RPMI8226 (cell line): ENCODE data around the gene ATG13.
A peak's percentile ranks its signal among the peaks of the same experiment; 100 is the strongest.

Source experiments
- DNase-seq: peaks from one replicate; pipeline ENCODE4 v3.0.0-alpha.2; 2015

The ATG13 gene

DNA sequence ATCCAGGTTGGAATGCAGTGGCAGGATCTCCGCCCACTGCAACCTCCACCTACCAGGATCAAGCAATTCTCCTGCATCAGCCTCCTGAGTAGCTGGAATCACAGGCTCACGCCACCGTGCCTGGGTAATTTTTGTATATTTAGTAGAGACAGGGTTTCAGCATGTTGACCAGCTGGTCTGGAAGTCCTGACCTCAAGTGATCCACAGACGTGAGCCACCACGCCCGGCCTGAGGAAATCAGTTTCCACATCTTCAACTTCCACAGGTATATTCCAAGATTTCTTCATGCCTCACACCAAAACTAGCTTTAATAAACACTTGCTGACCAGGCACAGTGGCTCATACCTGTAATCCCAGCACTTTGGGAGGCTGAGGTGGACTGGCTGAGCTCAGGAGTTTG lies 8.0 kb upstream of the ATG13 start:
- DNase-seq: no peak

DNA sequence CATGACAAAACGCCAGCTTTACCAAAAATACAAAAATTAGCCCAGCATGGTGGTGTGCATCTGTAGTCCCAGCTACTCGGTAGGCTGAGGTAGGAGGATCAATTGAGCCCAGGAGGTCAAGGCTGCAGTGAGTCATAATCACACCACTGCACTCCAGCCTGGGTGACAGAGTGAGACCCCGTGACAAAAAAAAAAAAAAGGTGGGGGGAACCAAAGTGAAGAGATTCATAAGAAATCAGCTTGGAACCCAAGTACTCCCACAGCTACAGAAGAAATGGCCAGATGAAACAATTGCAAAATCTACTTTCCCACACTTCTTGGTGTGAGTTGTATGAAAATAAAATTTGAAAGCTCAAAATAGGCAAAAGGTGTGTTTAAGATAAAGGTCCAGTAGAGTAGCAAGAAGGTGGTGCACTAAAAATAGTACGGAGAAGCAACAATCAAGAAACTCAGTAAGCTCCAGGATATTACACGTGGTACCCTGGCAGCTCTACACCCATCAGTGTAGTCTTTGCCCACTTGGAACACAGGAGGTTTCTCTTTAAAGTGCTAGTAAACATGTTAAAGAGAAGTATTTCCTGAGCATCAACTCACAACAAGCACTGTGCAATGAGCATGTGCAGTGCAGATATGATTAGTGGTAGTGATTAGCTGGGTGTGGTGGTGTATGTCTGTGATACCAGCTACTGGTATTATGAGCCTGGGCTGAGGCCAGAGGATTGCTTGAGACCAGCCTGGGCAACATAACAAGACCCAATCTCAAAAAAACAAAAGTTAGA lies 5.6 kb upstream of the ATG13 start:
- DNase-seq: no peak

DNA sequence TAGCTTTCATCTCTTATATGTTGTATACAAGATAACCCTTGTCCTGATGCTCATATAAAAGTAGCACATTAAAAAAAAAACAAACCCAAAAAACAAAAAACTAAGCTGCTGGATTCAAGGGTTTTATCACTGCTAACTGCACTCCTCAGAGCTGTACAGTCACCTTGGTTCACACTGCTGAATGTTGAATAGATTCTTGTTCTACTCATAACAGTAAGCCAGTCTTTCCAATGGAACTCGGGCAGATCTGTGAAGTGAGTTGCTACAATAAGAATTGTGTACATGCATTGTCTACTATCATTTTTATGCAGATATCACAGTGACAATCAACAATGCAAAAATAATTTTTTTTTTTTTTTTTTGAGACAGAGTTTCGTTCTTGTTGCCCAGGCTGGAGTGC lies 5.0 kb upstream of the ATG13 start:
- DNase-seq: no peak

DNA sequence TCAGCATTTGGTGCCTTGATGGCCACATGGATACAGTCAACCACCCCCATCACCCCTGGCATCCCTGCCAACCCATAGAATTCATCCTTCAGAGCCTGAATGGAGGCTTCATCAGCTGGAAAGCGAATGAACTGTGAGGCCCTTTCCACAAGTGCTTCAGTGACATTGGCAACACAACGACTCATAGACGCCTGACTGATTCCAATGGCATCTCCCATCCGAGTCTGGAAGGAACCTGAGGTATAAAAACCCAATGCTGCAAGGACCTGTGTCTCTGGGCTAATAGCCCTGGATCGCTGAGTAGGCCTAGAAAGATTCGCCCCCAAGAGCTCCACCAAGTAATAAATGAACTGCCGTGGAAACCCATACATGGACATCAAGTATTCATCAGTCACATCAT lies 1.6 kb upstream of the ATG13 start:
- no peak for DNase-seq

DNA sequence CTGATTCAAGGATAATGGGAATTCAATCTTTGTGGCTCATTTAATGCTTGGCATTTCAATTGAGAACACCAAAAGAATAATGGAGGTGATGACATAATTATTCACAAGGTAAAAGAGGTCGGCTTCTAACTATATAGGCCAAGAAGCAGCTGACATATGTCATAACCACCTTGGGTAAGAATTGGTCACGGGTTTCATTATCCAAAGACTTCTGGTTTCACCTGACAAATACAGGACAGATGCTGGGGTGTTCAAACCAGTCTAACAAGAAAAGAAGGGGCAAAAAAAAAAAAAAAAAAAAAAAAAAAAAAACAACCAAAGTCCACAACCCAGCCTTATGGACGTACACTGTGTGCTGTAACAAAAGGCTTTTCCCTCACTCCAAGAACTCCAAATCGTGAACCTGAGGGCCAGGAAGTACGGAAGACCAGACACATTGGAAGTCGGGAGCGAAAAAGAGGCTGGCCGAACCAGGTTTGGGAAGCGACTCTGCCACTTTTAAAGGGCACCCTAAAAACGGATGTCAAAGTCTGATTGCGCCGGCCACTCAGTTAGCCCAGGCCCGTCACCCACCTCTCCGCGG lies 711 bp upstream of the ATG13 start:
- peak; percentile 28 for DNase-seq

GRCh38 chr11:46617972-46618314 lies 590 bp downstream of the ATG13 start:
- peak; percentile 17 for DNase-seq

DNA sequence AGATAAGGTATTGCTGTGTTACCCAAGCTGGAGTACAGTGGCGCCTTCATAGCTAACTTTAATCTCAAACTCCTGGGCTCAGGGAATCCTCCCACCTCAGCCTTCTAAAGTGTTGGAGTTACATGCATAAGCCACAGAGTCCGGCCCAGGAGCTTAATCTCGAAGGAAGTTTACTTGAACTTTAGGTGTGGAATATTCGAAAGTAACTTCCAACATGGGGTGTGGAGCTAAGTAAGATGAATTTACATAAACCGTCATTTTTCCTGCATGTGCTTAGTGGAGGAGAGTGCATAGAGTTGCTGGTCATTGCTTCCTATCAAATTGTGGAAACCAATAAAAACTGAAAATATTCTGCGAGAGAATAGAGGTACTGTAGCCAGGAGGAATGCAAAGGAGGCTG lies 1.5 kb downstream of the ATG13 start:
- no peak for DNase-seq

DNA sequence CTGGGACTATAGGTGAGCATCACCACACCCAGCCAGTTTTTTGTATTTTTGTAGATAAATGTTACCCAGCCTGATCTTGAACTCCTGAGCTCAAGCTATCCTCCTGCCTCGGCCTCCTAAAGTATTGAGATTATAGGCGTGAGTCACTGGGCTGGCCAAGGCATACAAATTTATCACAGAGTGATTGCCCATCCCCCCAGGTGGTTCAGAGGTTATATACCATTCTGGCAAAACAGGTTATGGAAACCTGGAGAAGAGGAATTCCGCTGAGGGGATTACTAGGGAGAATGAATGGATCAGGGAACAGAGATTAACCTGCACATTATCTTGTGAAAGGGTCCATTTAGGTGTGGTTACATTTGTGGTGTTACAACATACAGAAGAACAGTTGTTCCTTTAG lies 8.1 kb downstream of the ATG13 start:
- DNase-seq: no peak

- DNase-seq: no peak
Measured at GRCh38 chr11:46628961-46629360, 11.6 kb downstream of the ATG13 start.

DNA sequence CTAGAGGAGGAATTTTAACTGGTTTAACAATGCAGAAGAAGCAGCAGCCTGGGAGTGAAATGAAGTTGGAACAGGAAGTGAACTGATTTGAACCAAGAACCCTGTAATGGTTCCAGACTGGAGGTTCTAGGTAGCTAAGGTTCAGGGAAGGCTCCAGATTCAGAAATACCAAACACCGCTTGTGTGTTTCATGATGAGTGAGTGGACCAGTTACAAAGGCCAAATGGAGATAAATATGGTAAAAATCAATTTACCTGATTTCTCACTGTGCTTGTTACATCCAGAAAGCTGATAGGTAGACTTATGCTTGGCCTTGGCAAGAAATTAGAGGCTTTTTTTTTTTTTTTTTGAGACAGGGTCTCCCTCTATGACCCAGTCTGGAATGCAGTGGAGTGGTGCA lies 12.9 kb downstream of the ATG13 start:
- no peak for DNase-seq

DNA sequence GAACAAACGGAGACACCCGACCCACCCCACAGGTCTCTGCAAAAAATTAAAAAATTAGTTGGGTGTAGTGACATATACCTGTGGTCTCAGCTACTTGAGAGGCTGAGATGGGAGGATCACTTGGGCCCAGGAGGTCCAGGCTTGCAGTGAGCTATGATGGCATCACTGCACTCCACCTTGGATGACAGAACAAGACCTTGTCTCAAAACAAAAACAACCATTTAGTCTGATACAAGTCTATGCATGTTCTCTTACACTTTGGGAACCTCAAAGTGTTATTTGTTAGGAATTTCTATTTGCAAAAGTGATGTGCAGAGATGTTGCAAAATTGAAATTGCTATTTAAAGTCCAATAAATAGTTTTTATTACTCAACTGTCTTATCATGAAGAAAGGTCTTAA lies 14.3 kb downstream of the ATG13 start:
- DNase-seq: no peak

- no peak for DNase-seq
Measured at GRCh38 chr11:46632502-46632901, 15.1 kb downstream of the ATG13 start.

GRCh38 chr11:46633291-46634217 lies 16.2 kb downstream of the ATG13 start:
- DNase-seq: no peak

DNA sequence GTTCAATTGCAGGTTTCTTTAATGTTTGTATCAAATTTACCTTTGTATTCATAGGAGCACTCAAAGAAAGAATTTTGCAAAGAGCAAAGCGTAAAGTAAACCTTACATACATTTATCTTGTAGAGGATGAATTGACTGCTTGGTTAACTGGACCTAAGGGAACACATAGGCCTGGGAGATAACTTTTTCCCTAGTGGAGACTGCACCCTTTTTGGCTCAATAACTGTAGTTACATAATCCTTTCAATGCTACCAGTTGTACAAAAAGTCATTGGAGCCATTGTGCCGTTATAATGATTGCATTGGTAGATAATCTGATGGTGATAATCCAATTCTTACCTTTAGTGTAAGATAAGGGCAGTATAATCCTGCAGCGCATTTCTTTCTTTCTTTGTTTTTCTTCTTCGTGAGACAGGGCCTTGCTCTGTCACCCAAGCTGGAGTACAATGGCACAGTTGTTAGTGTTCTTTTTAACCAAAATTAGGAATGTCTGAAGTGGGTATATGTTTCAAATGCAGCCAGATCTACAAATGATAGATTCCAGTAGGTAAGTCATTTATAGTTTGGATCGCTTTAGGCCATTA lies 18.3 kb downstream of the ATG13 start:
- no peak for DNase-seq

- DNase-seq: no peak
Measured at GRCh38 chr11:46637546-46637945, 20.2 kb downstream of the ATG13 start.

DNA sequence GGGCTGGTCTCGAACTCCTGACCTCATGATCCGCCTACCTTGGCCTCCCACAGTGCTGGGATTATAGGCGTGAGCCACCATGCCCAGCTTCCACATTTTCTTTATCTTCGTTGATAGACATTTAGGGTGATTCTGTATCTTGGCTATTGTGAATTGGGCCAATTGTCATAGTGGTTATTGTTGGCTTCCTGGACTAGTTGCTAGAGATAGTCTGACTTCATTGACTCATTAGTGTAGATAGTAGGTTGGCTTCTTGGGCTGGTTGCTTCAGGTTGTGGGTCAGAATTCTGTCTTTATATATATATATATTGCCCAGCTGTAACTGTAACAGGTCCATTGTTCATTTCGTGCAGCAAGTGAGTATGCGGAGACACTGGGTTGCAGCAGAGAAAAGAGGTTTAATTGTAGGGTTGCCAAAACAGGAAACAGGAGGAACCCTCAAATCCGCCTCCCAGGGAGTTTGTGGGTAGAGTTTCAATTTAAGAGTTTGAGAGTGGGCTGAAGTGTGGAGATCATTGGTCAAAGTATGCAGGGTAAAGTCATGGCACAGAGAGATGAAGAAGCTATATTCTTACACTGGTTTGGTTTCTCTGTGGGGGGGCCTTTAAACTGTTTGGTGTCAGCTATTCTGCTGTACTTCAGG lies 22.0 kb downstream of the ATG13 start:
- DNase-seq: no peak

DNA sequence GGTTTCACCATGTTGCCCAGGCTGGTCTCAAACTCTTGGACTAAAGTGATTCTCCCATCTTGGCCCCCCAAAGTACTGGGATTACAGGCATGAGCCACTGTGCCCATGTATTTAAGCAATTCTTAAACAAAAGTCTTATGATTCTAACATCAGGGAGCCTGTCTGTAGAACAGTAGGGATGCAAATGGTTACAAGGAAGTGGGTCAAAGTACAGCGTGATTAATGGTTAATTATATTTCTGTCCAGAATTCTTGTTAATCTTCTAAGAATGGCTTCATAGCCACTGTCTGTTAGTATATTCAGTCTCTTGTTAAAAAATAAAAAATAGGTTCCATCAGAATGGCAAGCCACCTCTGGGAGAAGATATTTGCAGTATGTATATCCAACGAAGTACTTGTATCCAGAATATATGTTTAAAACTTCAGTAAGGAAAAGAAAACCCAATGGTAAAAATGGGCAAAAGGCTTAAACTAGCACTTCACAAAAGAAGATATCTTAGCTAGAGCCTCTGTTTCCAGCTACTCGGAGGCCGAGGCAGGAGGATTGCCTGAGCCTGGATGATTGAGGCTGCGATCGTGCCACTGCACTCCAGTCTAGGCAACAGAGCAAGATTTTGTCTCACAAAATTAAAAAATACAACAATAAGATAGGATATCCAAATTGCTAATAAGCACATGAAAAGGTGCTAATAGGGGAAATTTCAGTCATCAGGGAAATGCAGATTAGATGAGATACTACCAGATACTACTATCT lies 22.9 kb downstream of the ATG13 start:
- DNase-seq: no peak

- no peak for DNase-seq
Measured at GRCh38 chr11:46641639-46642038, 24.3 kb downstream of the ATG13 start.

GRCh38 chr11:46642627-46643335 lies 25.4 kb downstream of the ATG13 start:
- no peak for DNase-seq

GRCh38 chr11:46643531-46643930 lies 26.2 kb downstream of the ATG13 start:
- DNase-seq: no peak

DNA sequence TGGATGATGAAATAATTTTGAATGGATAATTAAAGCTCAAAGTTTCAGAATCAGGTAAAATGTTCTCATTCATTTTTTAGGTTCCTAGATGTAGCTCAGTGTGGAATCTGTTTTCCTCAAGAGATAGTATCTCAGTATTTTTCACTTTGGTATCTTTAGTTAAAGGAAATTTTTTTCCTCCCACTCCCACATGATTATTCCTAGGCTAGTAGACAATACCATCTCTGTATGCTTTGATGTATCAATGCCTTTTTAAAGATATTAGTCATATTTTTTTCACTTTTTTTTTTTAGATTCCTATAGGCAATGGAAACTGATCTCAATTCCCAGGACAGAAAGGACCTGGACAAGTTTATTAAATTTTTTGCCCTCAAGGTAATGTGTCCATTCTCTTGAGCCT lies 26.6 kb downstream of the ATG13 start:
- DNase-seq: no peak
